Ovary (tissue), 9 donors: ENCODE measurements around the gene JAGN1. TPM values are rescaled to one million over a fixed set of nuclear protein-coding genes. Genes with fewer than 3 reads are reported as not detected.

Source experiments
- DNase-seq, 5 donors: peaks; one replicate each; pipeline ENCODE4 v3.0.0-alpha.2; 2019 to 2020
- H3K27ac ChIP-seq, 2 donors: fragments of 200-600 bp; one replicate each; pipeline versions ENCODE4 v1.5.1 to v1.8.0; 2019 to 2022
- H3K27me3 ChIP-seq: fragments of 200-600 bp; one replicate; pipeline ENCODE4 v1.8.0; 2022
- H3K36me3 ChIP-seq: fragments of 200-600 bp; sonication (generic); one replicate; pipeline ENCODE4 v1.5.1; 2019
- H3K4me1 ChIP-seq: one replicate; pipeline ENCODE4 v1.8.1; 2013; ENCODE audit warnings: mild to moderate bottlenecking, moderate library complexity; ENCODE audit not compliant: insufficient read depth
- H3K4me3 ChIP-seq: fragments of 200-600 bp; sonication (generic); one replicate; pipeline ENCODE4 v1.5.1; 2017
- H3K9me3 ChIP-seq, 2 donors: fragments of 200-600 bp in 1 of 2; sonication (generic) in 1 of 2; one replicate each; pipeline versions ENCODE4 v1.5.1 to v1.8.1; 2013 to 2019; ENCODE audit warnings: mild to moderate bottlenecking in 1 of 2, moderate library complexity in 1 of 2
- EP300 ChIP-seq: sonication (generic); formaldehyde crosslinking; IDR thresholded peaks from one replicate; pipeline ENCODE4 v1.6.1; 2017; ENCODE audit warnings: antibody characterized with exemption
- POLR2A ChIP-seq: fragments of 450-650 bp; IDR thresholded peaks from one replicate; pipeline ENCODE4 v1.6.1; 2017; ENCODE audit warnings: antibody characterized with exemption, mild to moderate bottlenecking, moderate library complexity
- WGBS, 3 donors: extraction: QIAGEN DNeasy Blood & Tissue Kit in 1 of 3; methylation state at CpG; one replicate each; pipeline versions ENCODE4 v1.1.5 to v1.1.7; 2013 to 2017; 5-methylcytosine and 5-hydroxymethylcytosine counted together
- intact Hi-C, 4 donors: fragments of 100-400 bp; cut with DNase I; formaldehyde crosslinking; loops; one replicate each; pipeline versions ENCODE4 v1.11.0 to v1.15.1; 2022 to 2023
- polyA plus RNA-seq, 2 donors: library from polyadenylated mRNA; stranded (reverse); fragments of 200-250 nt in 1 of 2; fragments of 350-450 nt in 1 of 2; fragmentation: Illumina TruSeq in 1 of 2; extraction: RNeasy Lipid Tissue Mini Kit (QIAGEN cat#74804) in 1 of 2; gene quantifications; one replicate each; pipeline ENCODE4 v1.2.3, GENCODE V29; 2013 to 2014
- total RNA-seq, 7 donors: library from RNA; depleted of rRNA in 2 of 7; stranded (reverse); fragments of >200 nt in 2 of 7; fragmentation: NEBNext Ultra II Directional in 3 of 7; extraction: Animal tissue kit (Norgen Biotek cat#: 25700) in 3 of 7; gene quantifications; one replicate each; pipeline versions ENCODE4 v1.1.0 to v1.2.4, GENCODE V29; 2016 to 2023
- TF ChIP-seq, protein P1 (sequence below), 3 donors: fragments of 450-650 bp in 2 of 3; fragments of 200-600 bp in 1 of 3; IDR thresholded peaks; one replicate each; pipeline versions ENCODE4 v1.5.1 to v1.8.0; 2016 to 2022; ENCODE audit warnings: antibody characterized with exemption in 3 of 3, mild to moderate bottlenecking in 1 of 3
- donor health status: DM: no; HTN: no; CAD: no; lungs with moderate emphysema.
- donor health status: DM: no; HTN: no; CAD: no.
- donor health status: Bipolar disorder and iron deficiency.
- donor health status: DM: yes; HTN: yes; CAD: no.
- donor health status: DM: no; HTN: no; CAD: no.
- donor health status: DM: yes; HTN: yes; CAD: no.

JAGN1 gene
- total and polyA plus RNA-seq, 9 donors = 25.7 to 54.0 (median 32.7) TPM

DNA sequence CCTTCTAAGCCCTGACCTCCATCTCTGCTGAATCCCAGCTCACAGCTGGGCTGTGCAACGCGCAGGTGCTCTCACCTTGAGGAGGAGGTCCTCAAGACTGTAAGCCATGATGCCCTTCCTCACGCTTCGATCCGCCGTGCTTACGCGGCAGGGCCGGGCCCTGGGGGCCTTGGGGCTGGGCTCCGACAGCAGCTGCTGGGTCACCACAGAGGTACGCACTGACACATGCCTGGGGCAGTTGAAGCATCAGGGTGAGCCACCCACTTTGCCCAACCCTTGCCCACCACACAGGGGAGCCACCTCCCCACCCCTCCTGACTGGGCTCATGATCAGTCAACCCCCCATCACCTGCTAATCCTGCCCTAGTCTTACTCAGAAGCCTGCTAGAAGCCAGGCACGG lies 13.4 kb upstream of the JAGN1 start:
- no peak overlapping the region for H3K4me3 ChIP-seq
- TF ChIP-seq EP300 (no peak), POLR2A (no peak)
- TF ChIP-seq, protein P1, sequence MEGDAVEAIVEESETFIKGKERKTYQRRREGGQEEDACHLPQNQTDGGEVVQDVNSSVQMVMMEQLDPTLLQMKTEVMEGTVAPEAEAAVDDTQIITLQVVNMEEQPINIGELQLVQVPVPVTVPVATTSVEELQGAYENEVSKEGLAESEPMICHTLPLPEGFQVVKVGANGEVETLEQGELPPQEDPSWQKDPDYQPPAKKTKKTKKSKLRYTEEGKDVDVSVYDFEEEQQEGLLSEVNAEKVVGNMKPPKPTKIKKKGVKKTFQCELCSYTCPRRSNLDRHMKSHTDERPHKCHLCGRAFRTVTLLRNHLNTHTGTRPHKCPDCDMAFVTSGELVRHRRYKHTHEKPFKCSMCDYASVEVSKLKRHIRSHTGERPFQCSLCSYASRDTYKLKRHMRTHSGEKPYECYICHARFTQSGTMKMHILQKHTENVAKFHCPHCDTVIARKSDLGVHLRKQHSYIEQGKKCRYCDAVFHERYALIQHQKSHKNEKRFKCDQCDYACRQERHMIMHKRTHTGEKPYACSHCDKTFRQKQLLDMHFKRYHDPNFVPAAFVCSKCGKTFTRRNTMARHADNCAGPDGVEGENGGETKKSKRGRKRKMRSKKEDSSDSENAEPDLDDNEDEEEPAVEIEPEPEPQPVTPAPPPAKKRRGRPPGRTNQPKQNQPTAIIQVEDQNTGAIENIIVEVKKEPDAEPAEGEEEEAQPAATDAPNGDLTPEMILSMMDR (IDR thresholded peaks at IDR 0.05) = no peak
- H3K27ac ChIP-seq = no peak overlapping the region
- WGBS, 3 donors = 88 to 92% (median 91%) methylated on average over 10 to 12 of the region's 12 CpGs
- intact Hi-C loops = no loop called here
- no peaks in the 10 kb centered on the region for H3K9me3 ChIP-seq
- no peaks in the 10 kb centered on the region for H3K36me3 ChIP-seq
- no peak for DNase-seq
- no peaks in the 10 kb centered on the region for H3K27me3 ChIP-seq
- H3K4me1 ChIP-seq = no peaks in the 10 kb centered on the region

DNA sequence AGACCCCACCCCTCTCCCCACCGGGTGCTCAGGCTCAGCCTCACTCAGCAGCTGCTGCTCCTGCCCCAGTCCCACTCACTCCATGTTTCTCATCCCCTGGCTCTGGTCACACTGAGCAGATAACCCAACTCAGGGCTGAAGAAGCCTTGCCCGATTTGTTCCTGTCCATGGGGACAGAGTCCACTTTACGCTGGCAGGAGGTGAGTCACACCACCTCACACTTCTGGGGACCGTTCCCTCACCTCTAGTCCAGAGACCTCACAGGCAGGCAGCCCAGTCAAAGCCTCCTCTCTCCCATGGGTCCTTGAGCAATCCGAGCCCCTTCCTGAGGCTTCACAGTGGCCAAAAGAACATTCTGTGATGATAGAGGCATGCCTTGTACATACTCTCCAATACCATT lies 11.7 kb upstream of the JAGN1 start:
- Histone ChIP-seq H3K4me3 (no peak overlapping the region), H3K27ac (no peak overlapping the region), H3K9me3 (no peaks in the 10 kb centered on the region), H3K27me3 (no peaks in the 10 kb centered on the region), H3K4me1 (no peaks in the 10 kb centered on the region), H3K36me3 (no peaks in the 10 kb centered on the region)
- no peak for DNase-seq
- 76 to 79% (median 79%) methylated on average over 5 of the region's 5 CpGs for WGBS, 3 donors
- intact Hi-C loops = no loop called here
- TF ChIP-seq, protein P1 (IDR thresholded peaks at IDR 0.05) = no peak
- TF ChIP-seq EP300 (no peak), POLR2A (no peak)

DNA sequence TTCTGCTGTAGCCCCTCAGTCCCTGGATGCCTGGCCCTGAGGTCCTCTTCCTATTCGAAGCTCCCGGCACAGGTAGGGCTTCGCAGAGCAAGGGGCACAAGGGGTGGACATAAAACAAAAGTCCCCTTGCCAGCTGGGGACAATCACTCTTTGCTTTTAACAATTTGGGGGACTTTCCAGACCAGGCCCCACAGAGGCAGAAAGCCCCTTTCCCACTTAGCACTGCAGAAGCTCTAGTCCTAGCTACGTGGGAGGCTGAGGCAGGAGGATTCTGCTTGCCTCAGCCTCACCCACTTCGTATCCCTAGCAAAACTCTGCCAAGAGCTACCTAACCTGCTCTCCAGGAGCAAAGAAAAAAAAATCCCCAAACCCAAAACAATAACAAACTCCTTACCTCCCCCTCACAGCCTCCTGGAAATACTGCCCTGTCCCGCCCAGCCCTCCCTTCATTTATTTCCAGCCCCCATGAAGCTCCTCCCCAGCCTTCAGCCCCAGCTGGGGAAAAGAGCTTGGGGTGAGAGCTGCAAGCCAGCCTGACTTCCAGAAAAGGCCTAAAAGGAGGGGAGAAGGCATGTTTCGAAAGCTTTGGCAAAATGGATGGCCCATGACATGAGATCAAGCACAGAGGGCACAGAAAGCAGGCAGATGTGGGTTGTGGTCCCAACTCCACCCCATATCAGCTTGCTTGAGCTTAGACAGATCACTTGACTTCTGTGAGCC lies 10.4 kb upstream of the JAGN1 start, which contains the start of gene CIDEC:
Gene CIDEC, minus strand, starts transcription at position 424 of the 720 bp plus-strand sequence. CDS start 1,767 bp downstream, outside the sequence.
- Histone ChIP-seq H3K4me1 (no peaks in the 10 kb centered on the region), H3K36me3 (no peaks in the 10 kb centered on the region), H3K27me3 (no peaks in the 10 kb centered on the region), H3K4me3 (no peak within 1 kb of the TSS), H3K9me3 (no peaks in the 10 kb centered on the region), H3K27ac (no peak within 1 kb of the TSS)
- no peak for TF ChIP-seq POLR2A
- TF ChIP-seq EP300 = no peak
- TF ChIP-seq, protein P1 (IDR thresholded peaks at IDR 0.05) = no peak
- intact Hi-C loops = no loop called here
- 71 to 82% (median 77%) methylated on average over 7 of the region's 7 CpGs for WGBS, 3 donors
- no peak for DNase-seq

DNA sequence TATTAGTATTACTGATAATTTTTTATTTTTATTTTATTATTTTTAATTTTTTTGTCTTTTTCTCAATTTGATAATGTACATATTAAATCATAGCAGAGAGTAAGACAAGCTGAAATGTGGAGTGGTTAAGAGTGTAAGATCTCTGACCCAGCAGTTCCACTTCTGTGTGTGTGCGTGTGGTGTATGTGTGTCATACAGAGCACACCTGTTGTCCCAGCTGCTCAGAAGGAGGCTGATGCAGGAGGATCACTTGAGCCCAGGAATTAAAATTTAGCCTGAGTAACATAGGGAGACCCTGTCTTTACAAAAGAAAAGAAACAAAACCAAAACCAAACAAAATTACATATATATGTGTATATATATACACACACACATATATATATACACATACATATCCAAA lies 9.0 kb upstream of the JAGN1 start:
- H3K4me1 ChIP-seq = no peaks in the 10 kb centered on the region
- 86 to 89% (median 88%) methylated on average over 1 of the region's 1 CpG for WGBS, 3 donors
- H3K27me3 ChIP-seq = no peaks in the 10 kb centered on the region
- H3K36me3 ChIP-seq = no peaks in the 10 kb centered on the region
- TF ChIP-seq EP300 (no peak), POLR2A (no peak)
- TF ChIP-seq, protein P1 (IDR thresholded peaks at IDR 0.05) = no peak
- intact Hi-C loops = no loop called here
- no peak overlapping the region for H3K4me3 ChIP-seq
- H3K27ac ChIP-seq = no peak overlapping the region
- no peak for DNase-seq
- H3K9me3 ChIP-seq = no peaks in the 10 kb centered on the region
